GM23248 (cell line): ENCODE measurements around the gene DNAI7.

Experiments
- EZH2 ChIP-seq: fragments of 200-600 bp; sonication (generic); IDR thresholded peaks from 2 replicates; pipeline ENCODE4 v1.6.1; 2018; ENCODE audit warnings: antibody characterized with exemption, mild to moderate bottlenecking; ENCODE audit not compliant: insufficient read depth, poor library complexity, severe bottlenecking
- EZH2phosphoT487 ChIP-seq: fragments of 200-600 bp; sonication (generic); IDR thresholded peaks from 2 replicates; pipeline ENCODE4 v1.6.1; 2018; ENCODE audit warnings: antibody characterized with exemption, moderate library complexity, mild to moderate bottlenecking, low read depth; ENCODE audit not compliant: insufficient read depth

DNA sequence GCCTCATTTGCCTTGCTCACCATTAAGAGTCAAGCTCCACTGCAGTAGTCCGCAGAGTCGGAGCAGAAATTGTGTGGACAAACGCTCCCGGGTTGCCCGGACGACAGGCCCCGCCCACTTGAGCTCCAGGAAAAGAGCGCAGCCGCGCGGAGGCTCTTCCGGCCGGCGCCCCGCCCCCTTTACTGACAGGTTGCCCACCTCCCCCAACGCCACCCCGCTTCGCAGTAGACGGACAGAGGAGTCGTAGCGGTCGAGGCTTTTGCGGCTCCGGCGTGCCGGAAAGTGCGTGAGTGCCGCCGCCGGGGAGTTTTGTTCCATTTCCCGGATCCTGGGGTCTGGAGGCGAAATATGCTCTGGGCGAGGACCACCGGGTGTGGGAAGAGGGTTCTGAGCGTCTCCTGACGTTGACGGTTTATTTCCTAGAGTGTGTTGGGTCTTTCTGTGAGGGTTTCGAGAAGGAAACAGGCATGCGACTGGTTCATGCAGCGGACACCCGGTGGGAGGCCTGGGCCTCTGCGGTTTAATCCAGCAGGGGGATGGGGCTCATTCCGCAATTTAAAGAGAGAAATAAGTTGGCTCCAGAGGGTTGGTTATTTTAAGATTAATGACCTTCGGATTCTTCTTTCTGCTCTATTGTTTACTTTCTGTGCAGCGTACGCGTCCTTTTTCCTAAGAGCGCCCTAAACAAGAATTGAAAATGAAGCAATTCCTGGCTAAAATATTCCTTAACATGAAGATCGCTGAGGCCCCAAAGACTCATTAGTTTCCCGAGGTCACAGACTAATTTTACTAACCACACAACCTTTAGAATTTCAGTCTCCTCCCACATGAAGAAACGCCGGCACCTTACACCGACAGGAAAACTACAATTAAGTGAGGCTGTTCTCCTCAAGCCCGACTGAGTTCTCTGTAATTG is at the start of gene DNAI7, which contains the start of gene ETFRF1:
- no peak for TF ChIP-seq EZH2
- no peak for TF ChIP-seq EZH2phosphoT487
